HG03039 (cell line): ENCODE results near the gene NES.

Source experiments
- ATAC-seq: cut with Tn5 transposase; IDR thresholded peaks from one replicate; pipeline ENCODE4 v1.9.1; 2021; ENCODE audit warnings: mild to moderate bottlenecking, moderate library complexity; ENCODE audit not compliant: unreplicated experiment

The NES gene

DNA sequence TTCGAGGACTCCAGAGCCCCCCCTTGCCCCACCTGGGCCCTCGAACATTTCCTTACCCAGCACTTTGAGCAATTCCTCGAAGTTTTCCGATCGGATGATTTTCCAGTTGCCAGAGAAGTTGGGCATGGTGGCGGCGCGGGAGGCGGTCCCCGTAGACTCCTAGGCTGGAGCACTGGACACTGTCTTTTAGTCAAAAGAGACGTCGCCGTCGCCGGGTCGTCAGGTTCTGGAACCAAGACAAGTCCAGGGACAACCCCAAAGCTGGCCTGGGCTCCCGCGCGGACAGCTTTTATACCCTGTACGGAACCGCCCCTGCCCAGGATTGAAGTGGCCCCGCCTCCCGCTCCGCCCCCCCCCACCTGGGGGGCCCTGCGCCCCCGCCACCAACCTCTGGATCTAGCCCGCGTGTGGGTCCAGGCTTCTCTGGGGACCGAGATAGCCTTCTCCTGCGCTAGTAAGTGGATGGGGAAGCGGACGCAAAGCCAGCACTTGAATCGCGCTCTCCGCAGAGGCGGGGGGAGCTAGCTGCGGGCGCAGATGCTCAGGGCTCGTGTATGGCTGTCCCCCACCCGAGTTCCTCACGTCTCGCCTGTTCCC, 28.2 kb upstream of the NES start, which contains the start of gene CRABP2:
Gene CRABP2 (minus strand): TSS at position 263 of the 597 bp plus-strand sequence. CDS start 137 bp downstream, at position 126.
- no peak for ATAC-seq

- ATAC-seq, result no peak
These were observed 27.7 kb upstream of the NES start for GRCh38 chr1:156704930-156705320.

DNA sequence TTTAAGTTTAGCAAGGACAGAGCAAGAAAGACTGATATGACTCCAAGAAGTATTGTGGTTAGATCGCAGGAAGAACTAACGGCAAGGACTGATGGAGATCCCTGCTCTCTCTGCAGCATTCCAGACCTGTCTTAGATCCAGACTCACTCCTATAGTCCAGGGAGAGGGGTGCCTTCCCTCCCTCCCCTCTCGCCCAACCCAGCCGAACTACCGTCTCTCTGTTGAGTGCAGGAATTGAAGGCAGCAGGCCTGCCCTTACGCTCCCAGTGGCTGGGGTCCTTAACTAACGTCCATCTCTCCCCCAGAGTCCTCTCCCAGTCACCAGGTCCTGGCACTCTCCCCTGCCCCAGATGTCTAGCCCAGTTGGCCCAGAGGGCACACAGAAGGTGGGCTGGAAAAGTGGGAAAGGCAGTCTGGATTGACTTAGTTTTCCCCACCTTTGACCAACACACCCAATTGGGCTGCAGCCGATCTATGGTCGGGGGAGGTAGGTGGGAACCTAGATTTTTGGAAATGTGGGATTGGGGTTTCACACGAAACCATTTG, 27.0 kb upstream of the NES start:
- ATAC-seq, result no peak

- ATAC-seq, result no peak
These were observed 26.5 kb upstream of the NES start for GRCh38 chr1:156703741-156704140.

- no peak for ATAC-seq
These were observed 26.1 kb upstream of the NES start for GRCh38 chr1:156703336-156703735.

DNA sequence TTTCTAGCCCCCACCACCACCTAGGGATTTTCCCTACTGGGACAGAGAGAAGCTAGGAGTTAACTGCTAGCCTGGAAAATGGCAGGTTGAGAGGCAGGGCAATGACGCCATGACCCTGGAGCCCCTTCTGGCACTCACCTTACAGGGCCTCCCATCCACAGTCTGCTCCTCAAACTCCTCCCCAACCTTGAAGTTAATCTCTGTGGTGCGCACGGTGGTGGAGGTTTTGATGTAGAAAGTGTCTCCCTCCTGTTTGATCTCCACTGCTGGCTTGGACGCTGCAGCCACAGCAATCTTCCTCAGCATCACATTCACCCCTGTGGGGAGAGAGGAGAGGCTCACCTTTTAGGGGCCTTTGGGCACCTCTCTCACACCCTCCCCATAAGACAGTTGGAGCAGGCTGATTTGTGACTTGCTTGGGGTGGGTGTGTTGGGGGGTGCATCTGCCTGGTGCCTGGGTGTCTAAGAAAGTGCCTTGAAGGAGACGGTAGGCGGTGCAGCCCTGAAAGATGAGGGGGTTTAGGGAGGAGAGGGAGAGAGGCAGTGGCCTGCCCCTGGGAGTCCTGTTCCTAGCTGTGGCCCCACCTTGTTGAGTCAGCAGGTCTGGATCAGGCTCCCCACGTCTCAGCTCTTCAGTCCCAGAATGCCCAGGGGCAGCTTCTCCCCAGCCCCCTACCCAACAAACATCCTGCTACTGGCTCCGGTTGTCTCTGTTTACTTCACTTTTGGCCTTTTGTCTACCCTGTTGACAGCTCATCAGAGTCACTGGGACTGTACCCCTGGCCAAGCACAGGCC, 23.7 kb upstream of the NES start:
- ATAC-seq, result no peak

DNA sequence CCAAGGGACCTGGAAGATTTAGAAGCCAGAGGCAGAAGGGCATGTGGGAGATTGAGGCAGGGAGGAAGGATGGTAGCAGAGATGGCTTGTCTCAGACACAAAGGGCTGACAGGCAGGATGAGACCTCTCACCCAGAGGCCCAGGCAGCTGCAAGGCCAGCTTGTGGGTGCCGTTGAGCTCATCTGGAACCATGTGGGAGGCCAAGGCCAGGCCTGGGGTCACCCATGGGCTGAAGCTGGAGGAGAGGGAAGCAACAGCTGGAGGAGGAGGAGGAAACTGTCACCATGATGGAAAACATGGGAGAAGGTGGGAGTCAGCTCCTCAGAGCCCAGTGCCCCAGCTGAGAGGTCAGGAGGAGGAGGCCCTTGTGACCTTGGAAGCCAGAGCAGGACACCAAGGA, 21.8 kb upstream of the NES start:
- ATAC-seq, result no peak

DNA sequence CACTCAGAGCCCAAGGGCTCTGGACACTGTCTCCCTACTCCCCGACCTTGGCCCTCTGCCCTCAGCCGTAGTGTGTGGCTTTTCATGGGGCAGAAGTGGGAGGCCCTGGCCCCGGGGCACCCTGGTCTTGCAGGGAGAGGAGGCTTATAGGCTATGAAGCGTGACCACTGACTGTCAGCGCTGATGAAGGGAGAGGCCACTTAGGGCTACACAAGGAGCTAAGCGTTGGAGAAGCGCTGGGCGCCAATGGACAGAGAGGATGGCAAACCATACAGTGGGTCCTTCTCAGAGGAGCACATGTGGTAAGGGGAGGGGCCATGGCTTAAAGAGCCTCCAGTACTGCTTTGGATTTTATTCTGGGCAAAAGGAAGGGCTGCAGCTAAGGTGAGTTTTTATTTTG, 20.3 kb upstream of the NES start:
- ATAC-seq, result no peak

GRCh38 chr1:156696755-156697154, 19.5 kb upstream of the NES start:
- ATAC-seq, result no peak

GRCh38 chr1:156694690-156694962, 17.4 kb upstream of the NES start:
- no peak for ATAC-seq

DNA sequence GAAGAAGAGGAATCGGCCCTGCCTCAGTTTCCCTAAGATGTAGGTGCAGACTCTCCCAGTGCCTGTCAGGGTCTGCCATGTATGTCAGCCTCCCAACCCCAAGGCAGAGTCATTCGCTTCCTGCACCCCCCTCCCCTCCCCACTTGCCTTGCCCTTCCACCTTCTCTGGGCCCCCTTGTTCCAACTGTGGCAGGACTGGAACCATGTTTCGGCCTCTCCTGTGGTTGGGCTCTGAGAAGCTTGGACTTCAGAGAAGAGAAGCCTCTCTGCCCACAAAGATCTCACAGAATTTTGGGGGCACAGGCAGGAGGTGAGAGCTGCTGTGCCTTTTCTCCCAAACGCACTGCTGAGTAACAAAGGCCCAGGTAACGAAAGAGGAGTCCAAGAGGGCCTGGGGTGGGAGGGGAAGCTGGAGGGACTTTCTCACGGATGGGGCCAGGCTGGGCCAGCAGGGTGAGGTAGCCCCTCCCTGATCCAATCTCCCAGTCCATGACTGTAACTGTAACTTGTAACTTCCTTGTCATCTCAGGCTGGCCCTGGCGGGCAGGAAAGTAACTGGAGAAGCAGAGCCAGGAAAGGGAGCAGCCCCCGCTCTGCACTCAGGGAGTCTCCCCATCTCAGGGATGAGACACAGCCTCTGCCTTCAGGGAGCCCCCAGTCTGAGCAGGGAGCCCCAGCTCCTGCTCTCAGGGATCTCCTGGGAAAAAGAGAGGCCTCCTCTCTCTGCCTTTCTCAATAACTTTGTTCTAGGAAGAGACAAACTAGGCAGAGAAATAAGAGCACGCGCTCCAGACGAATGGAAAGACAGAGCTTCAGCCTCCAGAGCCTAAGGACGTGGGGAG, 16.9 kb upstream of the NES start:
- ATAC-seq, result no peak

DNA sequence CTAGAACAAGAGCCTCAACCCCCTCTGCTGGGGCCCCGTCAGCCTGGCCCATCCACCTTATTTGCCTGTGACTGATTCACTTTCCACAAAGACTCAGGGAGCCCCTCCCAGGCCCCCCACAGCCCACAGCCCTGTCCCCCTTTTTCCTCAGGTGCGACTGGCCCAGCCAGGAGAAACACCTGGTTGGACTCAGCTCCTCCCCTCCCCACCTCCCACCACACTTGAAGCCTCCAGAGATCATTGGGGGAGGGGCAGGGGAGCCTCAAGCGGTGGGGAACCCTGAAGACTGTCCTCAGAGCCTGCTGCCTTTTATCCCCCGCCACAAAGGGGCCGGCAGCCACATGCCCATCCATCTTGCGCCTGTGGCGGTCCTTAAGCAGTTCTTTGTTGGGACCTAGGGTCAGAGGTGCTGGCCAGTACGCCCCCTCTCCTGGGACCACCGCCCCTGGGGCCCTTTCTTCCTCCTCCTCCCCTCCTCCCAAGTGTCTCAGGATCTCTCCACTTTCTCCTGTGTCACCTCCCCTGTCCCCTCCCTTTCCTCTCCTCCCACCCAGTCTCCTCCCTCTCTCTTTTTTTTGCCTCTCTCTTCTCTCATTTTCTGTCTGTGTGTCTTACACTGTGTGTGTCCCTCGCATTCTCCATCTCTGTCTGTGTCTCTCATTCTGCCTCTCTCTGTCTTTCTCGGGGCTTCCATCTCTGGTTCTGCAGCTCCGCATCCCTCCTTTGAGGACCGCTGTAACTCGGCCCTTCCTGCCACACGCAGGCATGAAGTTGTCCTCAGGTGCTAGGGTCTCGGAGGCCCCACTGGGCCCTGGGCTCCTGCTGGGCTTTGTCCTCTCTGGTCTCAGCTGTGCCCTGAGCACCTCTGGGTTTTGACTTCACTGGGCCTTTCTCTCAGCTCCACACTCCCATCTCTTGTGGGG, 16.0 kb upstream of the NES start:
- no peak for ATAC-seq

DNA sequence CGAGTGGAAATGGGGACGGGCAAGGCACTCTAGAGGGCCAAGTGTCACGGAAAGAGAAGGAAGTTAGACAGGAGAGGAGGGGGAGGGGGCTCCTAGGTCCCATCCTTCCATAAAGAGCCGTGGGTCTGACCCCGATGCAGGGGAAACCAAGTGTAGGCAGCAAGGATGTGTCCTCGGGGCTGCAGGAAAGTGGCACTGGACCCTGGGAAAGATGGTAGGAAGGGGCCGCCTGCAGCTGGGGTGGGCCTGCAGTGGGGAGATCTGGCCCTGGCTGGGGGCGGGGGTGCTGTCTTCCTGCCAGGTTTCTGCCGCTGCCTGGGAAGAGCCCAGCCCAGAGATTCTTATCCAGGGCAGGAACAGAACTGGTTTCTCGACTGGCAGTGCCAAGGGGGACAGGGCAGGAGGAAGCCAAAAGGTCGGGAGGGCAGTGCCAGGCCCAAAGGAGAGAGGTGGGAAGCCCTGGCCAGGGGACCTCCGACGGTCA, 15.3 kb upstream of the NES start:
- no peak for ATAC-seq

- ATAC-seq, result no peak
These were observed 14.6 kb upstream of the NES start for GRCh38 chr1:156691665-156692440.

GRCh38 chr1:156691191-156691590, 14.0 kb upstream of the NES start:
- no peak for ATAC-seq

- ATAC-seq, result no peak
These were observed 13.4 kb upstream of the NES start for GRCh38 chr1:156690675-156691036.

GRCh38 chr1:156689953-156690674, 12.9 kb upstream of the NES start:
- ATAC-seq, result no peak

- no peak for ATAC-seq
These were observed 12.1 kb upstream of the NES start for GRCh38 chr1:156689035-156689952.
